Measurements from ENCODE around the gene NDE1.

The NDE1 gene

GRCh38 chr16:15644267-15644961 is 5.6 kb upstream of the NDE1 start:
- TF ChIP-seq REST (IDR thresholded peaks at IDR 0.05; ENCODE audit: insufficient read depth in 1 of 2, low read depth in 2 of 2, low read length in 2 of 2), result no peak
- no peak for TF ChIP-seq SIN3A (IDR thresholded peaks at IDR 0.05; ENCODE audit: borderline replicate concordance, insufficient read depth, low read length)
- TF ChIP-seq TAF1 (IDR thresholded peaks at IDR 0.05; ENCODE audit: borderline replicate concordance, insufficient read depth, low read length), result no peak
- no peak for TF ChIP-seq FOXP2 (optimal IDR thresholded peaks at IDR 0.05; ENCODE audit: borderline replicate concordance, extremely low read depth, extremely low read length, insufficient read depth)
- TF ChIP-seq POLR2AphosphoS5 (IDR thresholded peaks at IDR 0.05; ENCODE audit: low read depth, low read length), result no peak

GRCh38 chr16:15647294-15648014 is 2.6 kb upstream of the NDE1 start:
- TF ChIP-seq REST (IDR thresholded peaks at IDR 0.05; ENCODE audit: insufficient read depth in 1 of 2, low read depth in 2 of 2, low read length in 2 of 2) (no peak), SIN3A (IDR thresholded peaks at IDR 0.05; ENCODE audit: borderline replicate concordance, insufficient read depth, low read length) (no peak), POLR2AphosphoS5 (IDR thresholded peaks at IDR 0.05; ENCODE audit: low read depth, low read length) (no peak), TAF1 (IDR thresholded peaks at IDR 0.05; ENCODE audit: borderline replicate concordance, insufficient read depth, low read length) (no peak), FOXP2 (optimal IDR thresholded peaks at IDR 0.05; ENCODE audit: borderline replicate concordance, extremely low read depth, extremely low read length, insufficient read depth) (no peak)

- TF ChIP-seq POLR2AphosphoS5 (IDR thresholded peaks at IDR 0.05; ENCODE audit: low read depth, low read length), result no peak
- TF ChIP-seq TAF1 (IDR thresholded peaks at IDR 0.05; ENCODE audit: borderline replicate concordance, insufficient read depth, low read length), result no peak
- TF ChIP-seq SIN3A (IDR thresholded peaks at IDR 0.05; ENCODE audit: borderline replicate concordance, insufficient read depth, low read length), result no peak
- TF ChIP-seq FOXP2 (optimal IDR thresholded peaks at IDR 0.05; ENCODE audit: borderline replicate concordance, extremely low read depth, extremely low read length, insufficient read depth), result no peak
- TF ChIP-seq REST (IDR thresholded peaks at IDR 0.05; ENCODE audit: insufficient read depth in 1 of 2, low read depth in 2 of 2, low read length in 2 of 2), result no peak
Observed at GRCh38 chr16:15648135-15648730, 1.8 kb upstream of the NDE1 start.

GRCh38 chr16:15649727-15650018 is 372 bp upstream of the NDE1 start:
- TF ChIP-seq FOXP2 (optimal IDR thresholded peaks at IDR 0.05; ENCODE audit: borderline replicate concordance, extremely low read depth, extremely low read length, insufficient read depth) (no peak), TAF1 (IDR thresholded peaks at IDR 0.05; ENCODE audit: borderline replicate concordance, insufficient read depth, low read length) (no peak), REST (IDR thresholded peaks at IDR 0.05; ENCODE audit: insufficient read depth in 1 of 2, low read depth in 2 of 2, low read length in 2 of 2) (no peak), SIN3A (IDR thresholded peaks at IDR 0.05; ENCODE audit: borderline replicate concordance, insufficient read depth, low read length) (no peak), POLR2AphosphoS5 (IDR thresholded peaks at IDR 0.05; ENCODE audit: low read depth, low read length) (no peak)

Measured in PFSK-1 (cell line).